G401.6 (cell line): ENCODE results near the gene KRT16.
"Not testable (repeated sequence)": the region's sequence is repeated elsewhere in the genome, so short reads cannot be mapped to it uniquely, and the experiment has no call there.

ENCODE experiments used
- FAIRE-seq: peaks from 2 replicates; lab custom pipeline; 2012; peaks lifted over from hg19 to GRCh38; lab: Jason Lieb, UNC

Gene KRT16

DNA sequence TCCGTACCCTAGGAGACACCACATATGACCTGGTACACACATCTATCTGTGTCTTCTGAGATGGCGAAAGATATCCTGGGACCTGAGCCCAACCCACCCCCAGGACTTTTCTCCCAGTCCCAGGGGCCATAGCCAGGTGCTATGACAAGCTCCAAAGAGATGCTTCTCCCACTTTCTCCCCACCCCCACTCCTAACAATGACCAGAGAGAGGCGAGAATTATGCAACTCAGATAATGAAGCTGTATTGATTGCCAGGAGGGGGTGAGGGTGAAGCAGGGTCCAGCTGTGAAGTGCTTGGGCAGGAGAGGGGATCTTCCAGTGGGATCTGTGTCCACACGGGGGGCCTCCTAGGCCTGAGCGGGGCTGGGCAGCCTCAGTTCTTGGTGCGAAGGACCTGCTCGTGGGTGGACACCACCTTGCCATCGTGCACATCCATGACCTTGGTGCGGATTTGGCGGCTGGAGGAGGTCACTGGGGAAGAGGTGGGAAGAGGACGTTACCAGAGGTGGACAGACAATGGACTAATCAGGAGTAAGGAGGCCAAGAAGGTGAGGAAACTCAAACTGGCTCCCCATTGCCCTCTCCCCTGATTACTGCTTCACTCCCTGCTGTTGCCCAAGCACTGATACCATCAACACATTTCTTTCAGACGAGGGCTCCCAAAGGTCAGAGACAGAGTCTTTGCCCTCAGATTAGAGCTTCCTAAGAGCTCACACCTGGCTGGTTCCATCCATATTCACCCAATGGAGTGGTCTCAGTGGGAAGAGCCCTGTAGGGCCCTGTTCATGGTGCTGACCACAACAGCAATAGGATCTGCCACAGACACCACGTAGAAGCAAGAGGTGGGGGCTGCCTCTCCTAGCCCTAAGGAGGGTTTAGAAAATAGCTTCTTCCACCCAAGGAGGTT is 30.3 kb downstream of the KRT16 start:
- not testable (repeated sequence) for FAIRE-seq

DNA sequence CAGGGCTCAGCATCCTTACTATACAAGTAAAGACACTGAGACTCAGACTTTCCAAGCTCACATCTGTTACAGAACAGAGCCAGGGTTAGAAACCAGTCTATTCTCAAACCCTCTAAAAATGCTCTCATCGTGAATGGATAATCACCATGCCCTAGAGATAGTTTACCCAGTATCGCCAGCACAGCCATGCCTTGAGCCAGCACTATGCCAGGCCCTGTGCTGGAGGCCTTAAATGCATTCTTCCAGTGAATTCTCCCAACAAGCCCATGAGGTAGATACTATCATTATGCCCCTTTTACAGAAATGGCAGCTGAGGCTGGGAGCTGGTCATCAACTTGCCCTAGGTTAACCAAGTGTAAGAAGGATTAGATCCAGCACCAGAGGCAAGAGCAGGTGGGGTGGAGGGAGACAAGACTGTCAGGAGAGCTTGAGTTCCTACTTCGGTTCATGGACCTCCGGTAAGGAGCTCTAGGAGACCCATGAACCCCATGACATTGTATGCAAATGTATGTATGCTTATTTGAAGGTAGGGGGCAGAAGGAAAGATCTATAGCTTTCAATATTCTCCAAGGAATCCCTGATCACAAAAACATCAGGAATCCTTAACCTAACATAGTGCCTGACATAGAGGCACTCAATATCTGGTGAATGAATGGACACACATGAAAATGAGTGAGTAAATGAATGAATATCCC is 31.1 kb downstream of the KRT16 start:
- no peak for FAIRE-seq

DNA sequence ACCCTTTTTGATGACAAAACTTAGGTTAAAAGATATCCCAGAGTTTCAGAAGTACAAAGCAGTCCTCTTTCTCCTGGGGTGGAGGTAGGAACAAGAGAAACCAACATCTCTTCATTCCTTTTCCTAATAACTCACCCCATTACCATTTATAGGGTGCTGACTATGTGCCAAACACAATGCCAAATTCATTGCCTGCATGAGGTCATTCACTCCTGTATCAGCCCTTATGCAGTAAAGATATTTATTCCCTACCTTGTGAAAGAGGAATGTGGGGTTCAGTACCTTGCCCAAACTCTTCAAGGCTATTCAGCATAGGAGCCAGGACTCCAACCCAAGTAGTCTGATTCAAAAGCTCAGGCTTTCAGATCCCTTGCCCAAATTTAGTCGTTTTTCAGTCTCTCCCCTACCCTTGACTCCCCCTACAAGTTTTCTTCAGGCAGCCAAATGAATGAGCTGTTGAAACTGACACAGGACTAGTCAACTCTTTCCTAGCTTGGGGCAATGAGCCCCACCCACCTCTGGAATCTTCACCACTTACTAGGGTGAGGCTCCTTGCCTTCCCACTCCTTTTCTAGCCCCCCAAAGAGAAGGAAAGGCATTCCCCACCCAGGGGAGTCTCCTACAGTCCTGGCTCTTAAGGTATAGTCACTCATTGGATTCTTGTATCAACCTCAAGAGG is 31.7 kb downstream of the KRT16 start:
- FAIRE-seq: no peak

DNA sequence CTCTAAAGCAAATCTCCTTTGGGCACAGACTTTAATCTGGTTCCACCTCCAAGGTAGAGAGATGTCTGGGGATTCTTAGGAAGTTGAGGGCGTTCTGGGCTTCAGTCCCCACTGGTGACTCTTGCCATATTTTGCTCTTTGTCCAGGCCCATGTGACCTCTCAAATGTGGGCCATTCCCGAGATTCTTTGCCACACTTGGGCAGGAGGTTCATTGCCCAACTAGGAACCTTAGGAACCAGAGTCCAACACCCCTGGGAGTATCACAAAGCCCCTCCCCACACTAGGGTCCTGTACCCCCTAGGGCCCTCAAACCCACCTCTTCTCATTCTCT is 32.4 kb downstream of the KRT16 start:
- FAIRE-seq: no peak

DNA sequence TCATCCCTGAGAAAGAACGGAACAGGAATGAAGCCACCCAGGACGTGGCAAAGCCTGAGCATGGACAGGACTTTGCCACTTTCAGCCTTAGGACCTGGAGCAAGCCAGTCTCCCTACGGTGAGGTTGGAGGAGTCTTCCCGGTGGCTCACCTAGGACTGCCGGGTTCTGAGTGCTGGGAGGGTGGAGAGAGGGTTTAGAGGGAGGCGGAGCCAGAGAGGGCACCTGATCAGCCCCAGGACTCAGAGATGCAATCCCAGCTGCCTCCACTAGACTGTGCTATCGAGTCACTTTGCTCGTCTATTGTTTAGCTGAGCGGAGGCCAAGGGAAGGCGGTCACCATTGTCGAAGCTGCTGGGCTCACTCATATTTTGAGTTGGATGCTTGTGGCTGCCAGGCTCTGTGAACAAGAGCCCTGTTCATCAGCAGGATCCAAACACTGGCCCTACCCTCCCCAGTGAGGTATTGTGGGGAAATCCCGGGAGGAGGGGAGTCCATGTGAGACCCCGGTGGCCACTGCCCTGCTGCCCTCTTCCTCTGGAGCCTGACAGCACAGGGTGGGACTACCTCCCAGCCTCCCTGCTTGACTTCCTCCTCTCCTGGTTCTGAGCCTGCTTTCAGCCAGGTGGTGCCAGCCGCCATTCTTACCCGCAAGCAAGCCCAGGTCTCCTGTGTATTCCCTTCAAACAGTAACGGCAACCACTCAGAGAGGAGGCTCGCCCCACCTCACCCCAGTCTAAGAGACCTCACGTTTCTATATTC is 32.9 kb downstream of the KRT16 start:
- peak; percentile 86 for FAIRE-seq

DNA sequence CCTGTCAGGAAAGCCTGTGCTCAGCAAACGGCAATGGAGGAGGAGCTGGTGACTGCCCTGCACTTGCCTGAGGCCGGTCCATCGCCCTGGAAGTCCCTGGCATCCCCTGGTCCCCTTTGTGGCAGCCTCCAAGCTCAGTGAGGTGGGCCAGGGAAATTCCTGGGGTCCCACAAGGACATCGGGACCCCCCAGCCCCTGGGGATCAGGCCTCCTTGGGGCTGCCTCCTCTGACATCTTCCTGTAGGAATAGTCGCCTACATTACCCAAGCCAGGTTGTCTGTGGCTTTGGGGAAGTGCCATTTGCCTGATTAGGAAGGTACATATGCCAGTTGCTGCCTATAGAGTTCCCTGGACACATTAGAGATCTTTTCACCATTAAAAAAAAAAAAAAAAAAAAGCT is 33.6 kb downstream of the KRT16 start:
- no peak for FAIRE-seq

DNA sequence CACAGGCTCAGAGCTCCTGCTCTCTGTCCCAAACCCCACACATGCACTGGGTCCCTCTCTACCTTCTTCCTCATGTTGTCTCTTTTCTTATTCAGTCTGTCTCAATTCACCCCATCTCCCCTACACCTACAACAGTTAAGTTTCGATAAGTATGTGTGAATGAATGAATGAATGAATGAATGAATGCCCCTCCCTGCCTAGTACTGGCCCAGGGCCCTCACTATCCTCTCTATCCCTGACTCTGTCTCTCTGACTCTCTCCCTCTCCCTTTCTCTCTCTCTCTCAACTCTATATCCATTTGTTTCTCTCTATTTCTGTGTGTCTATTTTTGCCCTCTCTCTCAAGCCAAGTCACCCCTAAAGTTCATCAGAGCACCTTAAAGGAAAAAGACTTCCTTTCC is 34.0 kb downstream of the KRT16 start:
- no peak for FAIRE-seq

DNA sequence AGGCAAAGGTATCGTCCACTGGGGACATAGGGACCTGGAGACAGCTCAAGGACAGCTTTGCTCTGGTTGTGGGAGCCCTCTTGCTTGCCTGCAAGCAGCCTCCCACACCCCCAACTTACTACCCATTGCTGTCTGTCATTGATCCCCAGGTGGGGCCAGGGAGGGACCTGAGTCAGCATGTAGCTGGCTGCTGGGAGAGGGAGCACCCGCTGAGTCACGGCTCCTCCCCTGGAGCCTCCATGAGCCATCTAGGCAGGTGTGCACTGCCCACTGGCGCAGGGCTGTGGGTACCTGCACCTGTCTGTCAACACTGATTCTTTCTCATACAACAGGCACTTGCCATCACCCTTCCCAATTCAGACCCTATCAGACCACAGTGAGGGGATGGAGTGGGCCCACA is 35.8 kb downstream of the KRT16 start:
- not testable (repeated sequence) for FAIRE-seq

DNA sequence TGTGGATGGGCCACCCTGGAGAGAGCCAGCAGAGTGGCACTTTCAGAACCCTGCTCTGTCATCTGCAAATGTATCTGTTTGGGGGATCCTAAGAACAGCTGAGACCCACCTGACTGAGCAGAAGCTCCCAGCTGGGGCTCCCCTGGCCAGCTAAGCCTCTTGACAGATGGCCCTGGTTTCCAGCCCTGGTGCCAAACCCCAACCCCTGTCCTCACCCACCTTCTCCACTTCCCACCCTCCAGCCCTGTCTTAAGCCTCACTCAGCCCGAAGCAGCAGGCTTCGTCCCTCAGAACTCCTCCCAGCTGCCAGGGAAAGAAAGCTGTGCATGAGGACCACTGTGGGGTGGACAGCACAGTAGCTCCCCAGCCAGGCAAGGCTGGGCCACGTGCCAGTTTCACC is 37.2 kb downstream of the KRT16 start:
- no peak for FAIRE-seq

DNA sequence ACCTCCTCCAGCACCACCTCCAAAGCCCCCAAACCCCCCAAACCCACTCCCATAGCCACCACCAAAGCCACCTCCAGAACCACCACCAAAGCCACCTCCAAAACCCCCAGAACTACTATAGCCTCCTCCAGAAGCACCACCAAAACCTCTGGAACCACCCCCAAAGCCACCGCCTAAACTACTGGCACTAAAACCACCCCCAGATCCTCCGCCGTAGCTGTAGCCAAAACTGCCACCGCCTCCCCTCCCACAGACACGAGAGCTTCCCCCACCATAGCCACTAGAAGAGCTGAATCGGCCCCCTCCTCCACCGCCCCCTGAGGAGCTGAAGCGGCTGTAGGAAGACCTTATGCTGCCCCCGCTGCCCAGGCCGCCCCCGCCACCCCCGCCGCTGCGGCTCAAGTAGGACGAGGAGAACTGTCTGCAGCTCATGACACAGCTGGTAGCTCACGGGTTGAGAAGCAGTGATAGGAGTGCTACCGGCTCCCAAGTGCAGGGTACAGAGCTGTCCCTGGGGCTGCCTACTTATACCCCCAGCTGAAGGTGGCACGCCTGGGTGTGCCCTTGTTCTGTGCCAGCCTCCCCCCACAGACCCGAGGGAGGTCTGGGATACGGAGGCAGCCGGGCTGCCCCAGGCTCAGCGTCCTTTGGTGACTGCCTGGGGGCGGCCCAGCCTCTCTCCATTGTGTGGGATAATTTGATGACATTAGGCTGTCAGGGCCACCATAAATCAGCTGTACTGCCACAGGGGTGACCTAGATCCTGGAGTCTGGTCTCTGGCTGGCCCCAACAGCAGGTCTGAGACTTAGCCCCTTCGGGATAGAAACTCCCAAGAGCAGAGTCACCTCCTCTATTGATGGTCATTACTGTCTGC is 40.8 kb downstream of the KRT16 start, which contains the start of gene KRT9:
KRT9 (minus strand) TSS at position 499 of the 874 bp plus-strand sequence; CDS start at position 432, 67 bp downstream.
- FAIRE-seq: no peak

DNA sequence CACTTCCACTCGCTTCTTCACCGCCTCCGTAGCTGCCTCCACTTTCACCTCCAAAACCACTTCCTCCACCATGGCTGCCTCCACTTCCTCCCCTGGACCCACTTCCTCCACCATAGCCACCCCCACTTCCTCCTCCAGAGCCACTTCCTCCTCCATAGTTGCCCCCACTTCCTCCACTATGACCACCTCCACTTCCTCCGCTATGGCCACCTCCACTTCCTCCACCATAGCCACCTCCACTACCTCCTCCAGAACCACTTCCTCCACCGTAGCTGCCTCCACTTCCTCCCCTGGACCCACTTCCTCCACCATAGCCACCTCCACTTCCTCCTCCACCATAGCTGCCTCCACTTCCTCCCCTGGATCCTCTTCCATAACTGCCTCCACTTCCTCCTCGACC is 45.2 kb downstream of the KRT16 start:
- FAIRE-seq: no peak

DNA sequence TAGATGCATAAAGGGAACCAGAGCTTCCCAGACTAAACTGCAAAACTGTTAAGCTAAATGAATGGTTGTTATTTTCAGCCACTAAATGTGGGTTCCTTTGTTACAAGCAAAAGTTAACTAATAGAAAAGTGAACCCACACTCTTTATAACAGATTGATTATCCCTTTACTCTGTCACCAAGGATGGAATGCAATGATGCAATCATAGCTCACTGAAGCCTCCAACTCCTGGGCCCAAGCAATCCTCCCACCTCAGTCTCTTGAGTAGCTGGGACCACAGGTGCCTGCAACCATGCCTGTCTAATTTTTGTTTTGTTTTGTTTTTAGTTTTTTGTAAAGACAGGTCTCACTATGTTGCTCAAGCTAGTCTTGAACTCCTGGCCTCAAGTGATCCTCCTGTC is 47.2 kb downstream of the KRT16 start:
- FAIRE-seq: no peak

DNA sequence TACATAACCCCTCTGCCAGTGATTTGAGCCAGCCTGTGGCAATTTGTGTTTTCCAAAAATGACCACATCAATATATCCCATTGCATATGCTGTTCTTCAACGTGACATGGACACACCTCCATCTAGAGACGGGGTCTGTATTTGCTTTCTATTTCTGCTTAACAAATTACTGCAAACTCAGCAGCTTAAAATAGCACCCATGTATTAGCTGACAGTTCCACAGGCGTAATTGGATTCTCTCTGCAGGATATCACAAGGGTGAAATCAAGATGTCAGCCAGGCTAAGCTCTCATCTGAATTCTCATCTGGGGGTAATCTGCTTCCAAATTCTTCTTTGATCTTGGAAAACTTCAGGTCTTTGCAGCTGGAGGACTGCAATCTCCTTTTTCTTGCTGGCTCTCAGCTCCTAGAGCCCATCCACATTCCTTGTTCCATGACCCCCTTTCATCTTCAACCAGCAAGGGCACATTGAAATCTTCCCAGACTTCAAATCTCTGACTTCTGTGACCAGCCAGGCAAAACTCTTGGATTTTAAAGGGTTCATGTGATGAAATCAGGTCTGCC is 48.9 kb downstream of the KRT16 start:
- no peak for FAIRE-seq

DNA sequence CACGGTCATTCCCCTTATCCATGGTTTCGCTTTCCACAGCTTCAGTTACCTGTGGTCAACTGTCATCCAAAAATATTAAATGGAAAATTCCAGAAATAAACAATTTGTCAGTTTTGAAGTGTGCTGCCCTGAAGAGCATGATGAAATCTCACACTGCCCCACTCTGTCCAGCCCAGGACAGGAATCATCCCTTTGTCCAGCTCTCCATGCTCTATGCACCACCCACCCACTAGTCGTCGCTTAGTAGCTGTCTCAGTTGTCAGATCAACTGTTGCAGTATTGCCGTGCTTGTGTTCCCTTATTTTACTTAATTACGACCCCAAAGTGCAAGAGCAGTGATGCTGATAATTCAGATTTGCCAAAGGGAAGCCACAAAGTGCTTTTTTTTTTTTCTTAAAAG is 51.0 kb downstream of the KRT16 start:
- FAIRE-seq: no peak
